HG03196 (cell line): ENCODE data around the gene PIP4K2A.
"Not testable (repeated sequence)": the region's sequence is repeated elsewhere in the genome, so short reads cannot be mapped to it uniquely, and the experiment has no call there.

Experiments used
- ATAC-seq: cut with Tn5 transposase; IDR thresholded peaks from one replicate; pipeline ENCODE4 v1.9.1; 2021; ENCODE audit not compliant: unreplicated experiment

Gene PIP4K2A

DNA sequence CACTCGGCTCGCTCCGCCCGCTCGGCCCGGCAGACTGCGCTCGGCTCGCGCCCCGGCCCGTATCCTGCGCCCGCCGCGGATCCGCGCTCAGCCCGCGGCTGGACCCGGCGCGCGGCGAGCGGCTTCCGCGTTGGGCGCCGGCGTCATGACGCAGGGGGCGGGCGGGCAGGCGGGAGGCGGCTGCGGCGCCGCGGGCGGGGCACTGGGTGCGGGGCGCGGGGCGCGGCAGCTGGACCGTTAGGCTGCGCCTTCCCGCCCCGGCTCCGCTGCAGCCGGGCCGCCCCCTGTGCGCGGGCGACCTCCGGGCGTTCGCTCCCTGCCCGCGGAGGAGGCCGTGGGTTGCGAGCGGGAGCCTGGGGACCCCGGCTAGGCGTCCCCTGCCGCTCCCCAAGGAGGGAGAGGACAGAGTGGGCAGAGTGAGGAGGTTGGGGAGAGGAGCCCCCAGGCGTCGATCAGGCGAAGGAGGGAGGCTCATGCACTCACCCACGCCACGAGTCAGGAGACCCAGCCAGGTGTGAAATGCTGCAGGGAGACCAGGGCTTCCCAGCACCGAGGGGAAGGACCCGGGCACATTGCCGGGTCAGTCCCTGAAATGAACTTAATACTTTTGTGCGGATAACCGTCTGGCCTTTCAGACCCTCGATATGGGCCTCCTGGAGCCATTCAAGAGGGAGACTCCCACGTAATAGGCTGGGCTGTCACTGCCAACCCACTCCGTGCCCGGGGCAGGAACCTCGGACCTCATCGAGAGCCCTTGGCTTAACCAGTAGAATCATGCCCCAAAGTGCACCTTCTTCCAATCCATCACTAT lies at the start of gene PIP4K2A:
TSS of gene PIP4K2A (minus strand) at position 100 of the 811 bp plus-strand sequence. CDS start 252 bp downstream, outside the sequence.
- peak; percentile 77 for ATAC-seq

DNA sequence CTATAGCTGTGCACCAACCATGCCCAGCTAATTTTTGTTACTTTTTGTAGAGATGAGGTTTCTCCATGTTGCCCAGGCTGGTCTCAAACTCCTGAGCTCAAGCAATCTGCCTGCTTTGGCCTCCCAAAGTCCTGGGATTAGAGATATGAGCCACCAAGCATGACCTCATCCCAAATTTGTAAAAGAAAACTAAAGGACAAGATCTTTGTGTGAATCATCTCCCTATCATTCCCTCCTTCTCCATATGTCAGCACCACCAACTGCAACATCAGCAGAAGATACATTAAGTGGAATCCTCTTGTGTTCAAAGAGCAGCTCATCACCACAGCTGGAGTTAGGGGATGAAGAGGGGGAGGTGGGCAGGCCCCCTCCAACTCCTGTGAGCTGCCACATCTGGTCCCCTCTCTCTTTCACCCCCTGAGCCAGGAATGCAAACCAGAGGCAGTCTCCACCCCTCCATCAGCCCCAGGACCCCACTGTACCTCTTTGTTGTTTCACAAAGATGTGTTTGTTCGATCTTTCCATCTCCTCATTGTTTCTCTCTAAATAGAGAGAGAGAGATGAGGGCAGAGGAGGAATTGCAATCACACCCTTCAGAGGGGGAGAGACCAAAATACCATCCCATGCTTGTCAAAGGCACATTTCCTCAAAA lies 47.3 kb upstream of the PIP4K2A start:
- no peak for ATAC-seq

DNA sequence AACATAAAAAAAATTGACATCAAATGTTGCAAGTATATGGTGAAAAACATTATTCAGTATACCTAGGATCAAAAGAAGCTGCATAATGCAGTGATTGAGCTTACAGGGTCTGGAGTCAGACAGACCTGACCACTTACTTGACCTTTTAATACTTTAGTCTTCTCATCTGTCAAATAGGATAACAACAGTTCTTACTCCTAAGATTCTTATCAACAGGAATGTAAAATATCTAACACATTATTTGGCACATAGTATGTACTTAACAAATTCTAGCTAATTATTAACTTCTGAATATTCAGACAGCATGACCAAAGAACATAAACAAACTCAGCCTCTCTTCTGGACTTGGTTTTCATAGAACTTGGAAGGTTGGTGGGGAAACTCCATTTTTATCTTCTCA lies 45.6 kb upstream of the PIP4K2A start:
- no peak for ATAC-seq

DNA sequence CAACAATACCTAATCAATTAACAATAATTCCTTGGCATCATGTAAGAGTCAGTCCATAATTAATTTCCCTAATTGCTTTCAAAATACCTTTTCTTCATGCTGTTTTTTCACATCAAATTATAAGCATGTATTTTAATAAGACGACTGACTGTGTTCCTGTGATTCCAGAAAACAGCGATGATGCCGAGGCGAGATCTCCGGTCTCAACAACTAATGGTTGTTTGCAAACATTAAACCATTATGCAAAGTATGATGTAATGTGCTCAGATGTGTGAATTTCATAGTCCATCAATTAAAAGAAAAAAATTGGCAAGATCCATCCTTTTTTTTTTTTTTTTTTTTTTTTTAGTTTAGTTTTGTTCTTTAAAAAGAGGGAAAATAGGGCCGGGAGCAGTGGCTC lies 44.5 kb upstream of the PIP4K2A start:
- no peak for ATAC-seq

DNA sequence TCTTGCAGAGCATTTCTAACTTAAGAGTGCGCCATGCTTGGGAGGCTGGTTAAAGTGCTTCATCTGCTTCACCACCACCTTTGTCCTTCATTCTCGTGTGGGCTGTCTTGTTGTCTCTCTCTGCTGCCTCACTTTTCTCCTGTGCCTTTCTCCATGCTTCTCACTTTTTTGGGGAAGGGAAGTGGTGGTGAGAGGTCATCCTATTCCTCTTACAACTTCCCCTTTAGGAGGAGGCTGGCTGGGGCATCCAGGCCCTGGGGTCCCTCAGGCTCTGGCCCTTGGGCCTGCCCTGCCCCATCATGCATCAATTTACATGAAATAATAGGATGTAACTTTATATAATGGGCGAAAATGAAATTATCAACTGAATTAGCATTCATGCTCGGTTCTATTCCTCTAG lies 39.9 kb upstream of the PIP4K2A start:
- no peak for ATAC-seq

DNA sequence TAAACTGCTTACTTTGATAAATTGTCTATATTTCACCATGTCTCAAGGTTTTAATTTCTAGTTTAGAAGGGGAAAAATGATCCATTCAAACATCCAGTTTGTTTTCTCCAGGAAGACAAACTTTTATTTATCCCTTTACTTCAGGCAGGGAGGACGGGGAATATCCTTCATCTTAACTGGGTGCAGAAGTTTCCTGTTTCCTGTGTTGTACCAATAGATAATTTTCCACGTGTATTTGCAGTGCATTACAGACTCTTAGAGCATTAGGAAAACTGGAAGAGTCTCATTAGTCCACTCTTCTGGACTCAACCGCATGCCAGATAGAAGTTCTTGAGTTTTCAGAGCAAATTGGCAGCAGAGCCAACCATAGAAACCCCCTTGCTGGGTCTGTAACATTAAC lies 39.4 kb upstream of the PIP4K2A start:
- no peak for ATAC-seq

DNA sequence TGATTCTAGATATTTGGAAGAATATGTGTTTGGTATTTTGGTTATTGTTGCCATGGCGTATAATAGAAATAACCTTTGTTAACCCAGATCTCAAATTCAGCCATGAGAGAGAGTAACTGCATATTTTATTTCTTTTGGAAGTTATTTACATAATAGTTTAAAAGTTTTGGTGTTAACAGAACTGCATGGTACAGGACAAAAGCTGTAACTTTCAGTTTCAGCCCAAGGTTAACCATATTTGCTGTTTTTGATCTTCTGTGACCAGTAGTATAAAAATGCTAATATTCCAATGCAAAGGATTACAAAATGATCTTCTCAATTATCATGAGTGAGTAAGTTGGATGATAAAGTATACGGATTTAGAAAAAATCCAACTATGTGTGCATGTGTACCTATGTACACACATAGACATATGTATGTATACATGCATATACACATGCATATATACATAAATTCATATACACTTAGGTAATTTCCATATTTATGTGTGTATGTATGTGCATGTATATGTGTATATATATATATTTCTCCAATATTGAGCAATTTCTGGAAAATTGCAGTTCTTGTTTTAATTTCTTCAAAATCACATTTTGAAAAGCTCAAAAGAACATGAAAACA lies 38.0 kb upstream of the PIP4K2A start:
- no peak for ATAC-seq

DNA sequence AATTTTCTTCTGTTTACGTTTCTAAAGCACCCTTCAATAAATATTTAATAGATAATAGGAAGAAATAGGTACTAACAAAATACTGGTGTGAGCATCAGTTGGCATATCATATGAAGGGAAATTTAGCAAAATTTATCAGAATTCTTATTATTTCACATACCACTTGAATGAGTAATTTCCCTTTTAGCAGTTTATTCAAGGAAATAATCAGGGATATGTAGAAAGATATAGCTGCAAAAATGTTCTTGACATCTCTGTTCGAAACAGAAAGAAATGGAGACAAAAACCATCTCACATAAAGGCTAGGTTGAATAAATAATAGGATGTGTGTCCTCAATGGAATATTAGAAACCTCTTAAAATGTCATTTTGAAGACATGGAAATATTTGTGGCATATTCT lies 35.8 kb upstream of the PIP4K2A start:
- no peak for ATAC-seq

DNA sequence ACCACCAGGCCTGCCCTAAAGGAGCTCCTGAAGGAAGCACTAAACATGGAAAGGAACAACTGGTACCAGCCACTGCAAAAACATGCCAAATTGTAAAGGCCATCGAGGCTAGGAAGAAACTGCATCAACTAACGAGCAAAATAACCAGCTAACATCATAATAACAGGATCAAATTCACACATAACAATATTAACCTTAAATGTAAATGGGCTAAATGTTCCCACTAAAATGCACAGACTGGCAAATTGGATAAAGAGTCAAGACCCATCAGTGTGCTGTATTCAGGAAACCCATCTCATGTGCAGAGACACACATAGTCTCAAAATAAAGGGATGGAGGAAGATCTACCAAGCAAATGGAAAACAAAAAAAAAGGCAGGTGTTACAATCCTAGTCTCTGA lies 30.5 kb upstream of the PIP4K2A start:
- not testable (repeated sequence) for ATAC-seq

DNA sequence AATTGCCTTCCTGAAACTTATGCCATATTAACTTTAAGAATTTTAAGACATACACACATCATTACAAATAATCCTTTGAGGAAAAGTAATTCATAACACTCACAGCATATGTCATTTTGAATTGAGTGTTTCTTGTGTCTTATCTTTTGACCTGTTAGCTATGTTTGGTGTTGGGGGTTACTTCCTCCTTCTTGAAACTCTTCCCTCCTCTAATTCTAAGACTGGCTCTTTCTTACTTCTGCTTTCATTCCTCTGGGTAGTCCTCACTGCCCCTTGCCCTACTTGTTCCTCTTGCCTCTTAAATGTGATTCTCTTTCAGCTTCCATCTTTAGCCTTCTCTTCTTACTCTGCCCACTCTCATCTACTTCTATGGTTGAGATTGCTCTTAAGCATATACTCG lies 28.3 kb upstream of the PIP4K2A start:
- ATAC-seq: peak; percentile 85

DNA sequence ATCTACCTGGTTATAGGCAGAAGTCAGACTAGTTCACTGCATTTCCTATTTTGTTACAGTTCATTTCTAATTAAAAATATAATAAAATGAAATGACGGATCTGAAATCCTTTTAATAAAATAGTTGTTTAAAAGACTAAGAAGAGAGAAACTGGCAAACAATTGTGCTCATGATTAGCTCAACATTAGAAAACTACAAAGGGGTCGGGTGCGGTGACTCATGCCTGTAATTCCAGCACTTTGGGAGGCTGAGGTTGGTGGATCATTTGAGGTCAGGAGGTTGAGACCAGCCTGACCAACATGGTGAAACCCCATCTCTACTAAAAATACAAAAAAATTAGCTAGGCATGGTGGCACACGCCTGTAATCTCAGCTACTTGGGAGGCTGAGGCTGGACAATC lies 27.3 kb upstream of the PIP4K2A start:
- ATAC-seq: not testable (repeated sequence)

DNA sequence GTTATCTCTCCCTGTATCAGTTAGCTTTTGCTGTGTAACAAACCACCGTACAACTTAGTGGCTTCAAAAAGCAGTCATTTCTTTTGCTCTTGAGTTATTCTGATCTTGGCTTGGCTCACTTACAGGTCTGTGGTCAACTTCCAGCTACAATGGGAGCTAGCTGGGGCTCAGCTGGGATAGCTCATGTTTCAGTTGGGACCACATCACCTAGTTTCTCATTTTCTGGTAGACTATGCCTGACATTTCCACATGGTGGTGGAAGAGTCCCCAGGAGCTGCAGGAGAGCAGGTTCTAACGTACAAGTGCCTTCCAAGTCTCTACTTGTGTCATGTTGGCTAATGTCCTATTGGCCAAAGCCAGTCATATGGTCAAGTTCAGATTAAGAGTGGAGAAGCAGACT lies 25.8 kb upstream of the PIP4K2A start:
- ATAC-seq: no peak

DNA sequence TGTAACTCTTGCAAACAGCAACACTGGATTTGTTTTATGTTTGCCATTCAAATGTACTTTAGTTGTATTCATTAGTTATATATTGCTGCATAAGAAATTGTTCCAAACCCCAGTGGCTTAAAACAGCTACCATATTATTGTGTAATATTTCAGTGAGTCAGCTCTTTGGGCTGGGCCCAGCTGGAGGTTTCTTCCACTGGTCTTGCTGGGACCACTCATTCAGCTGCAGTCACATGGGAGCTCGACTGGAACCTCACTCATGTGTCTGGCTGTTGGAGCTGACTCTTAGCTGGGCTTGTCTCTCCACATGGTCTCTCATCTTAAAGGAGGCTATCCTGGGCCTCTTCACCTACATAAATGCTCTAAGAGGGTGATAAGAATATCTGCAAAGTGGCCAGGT lies 23.2 kb upstream of the PIP4K2A start:
- no peak for ATAC-seq

DNA sequence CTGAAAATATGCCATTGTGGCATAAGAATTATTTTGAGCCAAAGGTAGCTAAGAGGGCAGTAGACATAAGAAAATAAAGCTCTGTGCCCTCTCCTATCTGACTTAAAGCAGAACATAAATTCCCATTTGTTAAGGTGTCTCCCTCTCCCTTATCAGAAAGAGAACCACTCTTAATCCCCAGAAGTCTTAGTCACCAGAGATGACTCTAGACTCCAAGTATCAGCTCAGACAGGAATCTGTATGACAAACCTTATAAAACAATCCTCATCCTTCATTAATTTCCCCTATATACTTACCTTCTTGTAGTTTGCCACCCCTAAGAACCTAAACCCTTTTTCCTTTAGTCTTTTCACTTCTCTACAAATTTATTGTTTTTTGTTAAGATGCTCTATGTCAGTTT lies 21.8 kb upstream of the PIP4K2A start:
- no peak for ATAC-seq

DNA sequence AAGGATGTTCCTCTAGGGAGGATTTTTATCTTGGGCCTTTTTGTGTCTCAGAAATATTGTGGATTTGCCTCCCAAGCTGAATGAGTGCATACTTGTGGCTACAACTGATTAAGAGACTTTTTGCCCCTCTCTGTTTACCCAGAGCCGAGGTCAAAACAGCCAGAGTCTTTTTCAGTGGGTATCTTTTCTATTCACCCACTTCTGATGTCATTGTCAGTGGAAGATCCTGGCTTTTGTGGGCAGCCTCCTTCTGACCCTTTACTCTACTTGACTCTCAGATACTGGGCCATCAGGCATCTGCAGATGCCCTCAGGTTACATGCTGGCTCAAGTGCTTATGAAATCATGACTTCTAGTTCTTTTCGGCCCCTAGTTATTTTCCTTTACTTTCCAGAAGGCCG lies 19.6 kb upstream of the PIP4K2A start:
- no peak for ATAC-seq

DNA sequence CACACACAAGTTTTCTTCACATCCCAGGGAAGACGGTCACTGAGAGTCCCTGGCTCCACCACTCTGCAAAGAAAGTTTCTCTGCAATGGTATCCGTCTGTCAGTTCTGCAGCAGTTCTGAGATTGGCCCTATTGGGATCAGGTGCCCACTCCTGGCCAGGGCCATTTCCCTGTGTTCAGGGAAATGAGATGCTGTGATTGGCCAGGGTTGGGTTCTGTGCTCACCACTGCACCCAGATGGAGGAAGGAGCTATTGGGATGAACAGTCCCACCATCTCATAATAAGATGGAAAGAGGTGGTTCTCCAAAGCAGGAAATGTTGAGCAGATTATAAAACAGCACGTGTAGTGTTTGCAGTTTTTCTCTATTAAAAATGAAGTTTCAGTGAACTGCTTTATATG lies 13.3 kb upstream of the PIP4K2A start:
- ATAC-seq: no peak

DNA sequence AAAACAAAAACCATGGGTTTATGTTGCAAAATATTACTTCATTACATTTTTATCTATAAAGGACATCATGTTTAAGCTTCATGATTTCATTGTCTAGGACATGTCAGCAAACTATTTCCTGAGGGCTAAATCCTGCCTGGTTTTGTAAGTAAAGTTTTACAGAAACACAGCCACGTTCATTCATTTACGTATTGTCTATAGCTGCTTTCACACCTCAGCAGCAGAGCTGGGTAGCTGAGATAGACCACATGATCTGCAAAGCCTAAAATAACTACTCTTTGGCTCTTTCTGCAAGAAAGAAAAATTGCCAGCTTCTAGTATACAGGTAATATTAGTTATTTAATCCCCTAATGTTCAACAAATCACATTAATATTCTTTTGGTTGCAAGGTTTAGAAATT lies 12.7 kb upstream of the PIP4K2A start:
- no peak for ATAC-seq

DNA sequence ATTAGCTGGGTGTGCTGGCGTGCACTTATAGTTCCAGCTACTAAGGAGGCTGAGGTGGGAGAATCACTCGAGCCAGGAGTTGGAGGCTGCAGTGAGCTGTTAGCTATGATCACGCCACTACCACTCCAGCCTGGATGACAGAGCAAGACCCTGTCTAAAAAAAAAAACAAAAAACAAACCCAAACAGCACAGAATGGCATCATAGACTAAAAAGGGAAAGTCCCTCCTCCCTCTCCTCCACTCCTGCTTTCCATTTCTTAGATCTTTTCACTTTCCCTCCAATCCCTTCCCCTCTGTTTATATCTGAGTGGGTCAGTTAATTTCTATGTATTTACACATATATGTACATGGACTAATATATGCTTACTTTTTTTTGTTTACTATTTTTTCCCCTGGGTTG lies 10.4 kb upstream of the PIP4K2A start:
- ATAC-seq: no peak

DNA sequence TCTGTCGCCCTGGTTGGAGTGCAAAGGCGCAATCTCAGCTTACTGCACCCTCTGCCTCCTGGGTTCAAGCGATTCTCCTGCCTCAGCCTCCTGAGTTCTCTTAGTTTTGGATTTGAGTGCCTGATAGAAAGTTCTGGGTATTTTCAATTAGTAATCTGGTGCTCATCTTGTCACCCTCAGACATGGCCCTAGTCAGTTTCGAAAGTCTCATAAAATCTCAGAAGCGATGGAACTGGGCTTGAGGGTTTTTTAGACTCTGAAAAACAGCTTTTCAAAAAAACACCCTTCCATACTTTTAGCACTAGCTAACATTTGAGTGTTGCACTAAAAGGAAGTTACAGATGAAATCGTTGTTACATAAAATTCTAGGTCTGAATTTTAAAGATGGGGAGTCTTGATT lies 9.4 kb upstream of the PIP4K2A start:
- ATAC-seq: peak; percentile 58

DNA sequence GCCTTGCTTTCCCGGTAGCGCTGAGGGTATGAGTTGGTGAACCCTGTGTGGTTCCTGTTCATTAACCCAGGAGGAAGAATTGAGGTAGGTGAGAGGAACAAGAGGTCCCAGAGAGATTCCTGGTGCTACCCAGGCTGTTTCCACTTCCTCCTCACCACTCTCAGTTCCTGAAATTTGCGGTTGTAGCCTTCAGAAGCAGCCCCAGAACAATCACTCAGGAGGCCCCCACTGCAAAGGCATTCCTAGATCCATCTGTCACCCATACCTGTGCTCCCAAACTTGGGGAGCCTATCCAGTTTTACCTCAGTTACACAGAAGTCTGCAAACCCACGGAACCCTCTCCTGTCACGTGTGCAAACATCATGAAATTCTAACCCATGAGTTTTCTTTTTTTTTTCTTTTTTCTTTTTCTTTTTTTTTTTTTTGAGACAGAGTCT lies 9.0 kb upstream of the PIP4K2A start:
- peak; percentile 71 for ATAC-seq

DNA sequence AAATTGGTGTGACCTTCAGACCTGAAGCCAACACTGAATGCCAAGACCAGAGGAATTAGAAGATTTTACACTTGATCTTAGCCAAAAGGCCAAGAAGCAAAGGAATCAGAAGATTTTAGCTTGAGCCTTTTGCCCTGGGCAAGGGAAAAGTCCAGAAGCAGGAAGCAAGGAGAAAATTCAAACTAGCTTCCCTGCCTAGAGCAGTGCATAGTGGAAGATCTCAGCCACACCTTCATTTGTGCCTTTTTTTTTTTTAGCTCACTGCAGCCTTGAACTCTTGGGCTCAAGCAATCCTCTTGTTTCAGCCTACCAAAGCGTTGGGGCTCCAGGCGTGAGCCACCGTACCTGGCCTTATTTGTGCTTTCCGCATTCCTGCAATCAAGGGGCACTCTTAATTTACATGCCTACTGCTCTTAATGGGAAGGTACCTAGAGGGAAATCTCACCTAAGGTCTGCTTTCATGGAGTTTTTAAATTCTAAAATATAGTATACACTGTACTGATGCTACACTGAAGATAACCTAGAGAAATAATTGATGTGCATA lies 8.3 kb upstream of the PIP4K2A start:
- ATAC-seq: no peak

DNA sequence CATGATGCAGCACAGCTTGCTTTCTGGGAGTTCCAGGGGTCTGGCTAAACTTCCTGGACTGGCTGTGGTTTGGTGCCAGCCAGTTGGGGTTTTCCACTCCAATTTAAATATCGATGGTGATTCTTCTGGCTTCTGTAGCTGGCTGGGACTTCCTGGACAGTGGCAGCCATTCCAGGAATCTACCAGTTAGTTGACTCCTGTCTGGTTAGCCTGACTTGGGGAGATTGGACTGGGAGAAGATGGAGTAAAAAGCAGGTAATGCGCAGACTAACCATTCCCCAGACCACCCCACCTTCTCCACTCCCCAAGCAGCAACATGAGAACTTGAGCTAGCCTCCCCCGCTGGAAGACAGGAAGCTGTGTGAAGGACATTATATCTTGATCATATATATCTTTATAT lies 6.3 kb upstream of the PIP4K2A start:
- ATAC-seq: no peak
